Epithelial cell of proximal tubule (primary cell): ENCODE data around the gene NECTIN4. TPM values are rescaled to one million over a fixed set of nuclear protein-coding genes. Genes with fewer than 3 reads are reported as not detected.

Experiments used
- DNase-seq: peaks from one replicate; pipeline ENCODE4 v3.0.0-alpha.2; 2011; ENCODE audit warnings: low read depth
- H3K4me3 ChIP-seq: 2 replicates; pipeline ENCODE4 v1.5.1; 2011; ENCODE audit warnings: low read depth, mild to moderate bottlenecking, low read length
- CTCF ChIP-seq: conservative IDR thresholded peaks from 2 replicates; pipeline ENCODE4 v1.5.1; 2012; ENCODE audit warnings: low read depth, mild to moderate bottlenecking, low read length
- total RNA-seq: library from RNA; depleted of rRNA; stranded (reverse); fragments of >200 nt; gene quantifications from 2 replicates; pipeline ENCODE4 v1.2.3, GENCODE V29; 2015

NECTIN4 gene
- total RNA-seq, 1 donor from 2014 or later = 6.1 TPM

GRCh38 chr1:161021970-161022353, 67.4 kb downstream of the NECTIN4 start:
- no peak for TF ChIP-seq CTCF
- DNase-seq = no peak
- peak overlapping the region; percentile 81 for H3K4me3 ChIP-seq

- no peak for TF ChIP-seq CTCF
Observed at GRCh38 chr1:161021165-161021969, 68.0 kb downstream of the NECTIN4 start.

More at GRCh38 chr1:161021165-161021969, 68.0 kb downstream of the NECTIN4 start:
- H3K4me3 ChIP-seq = peak overlapping the region; percentile 81
- peak; percentile 63 for DNase-seq

Other genes with a start within 250 kb of the NECTIN4 start
- gene CD244, start 226.7 kb downstream of the NECTIN4 start, total RNA-seq = not detected in 2 replicates
- gene ITLN1, start 204.4 kb downstream of the NECTIN4 start, total RNA-seq = not detected in 2 replicates
- not detected in 2 replicates for gene ITLN2, start 134.7 kb downstream of the NECTIN4 start, total RNA-seq
- gene F11R, start 68.4 kb downstream of the NECTIN4 start, total RNA-seq = 42.2 and 57.8 TPM in 2 replicates
- gene TSTD1, start 50.6 kb downstream of the NECTIN4 start, total RNA-seq = 52.0 and 148 TPM in 2 replicates
- 37.9 and 53.7 TPM in 2 replicates for gene USF1, start 43.6 kb downstream of the NECTIN4 start, total RNA-seq
- gene ARHGAP30, start 19.7 kb downstream of the NECTIN4 start, total RNA-seq = 0.06 and 0.07 TPM in 2 replicates
- 2.6 and 6.5 TPM in 2 replicates for gene KLHDC9, start 8.8 kb upstream of the NECTIN4 start, total RNA-seq
- gene PFDN2, start 28.5 kb upstream of the NECTIN4 start, total RNA-seq = 102 and 103 TPM in 2 replicates
- 34.2 and 55.9 TPM in 2 replicates for gene NIT1, start 28.5 kb upstream of the NECTIN4 start, total RNA-seq
- 22.8 and 24.7 TPM in 2 replicates for gene DEDD, start 43.1 kb upstream of the NECTIN4 start, total RNA-seq
- 84.7 and 117 TPM in 2 replicates for gene UFC1, start 64.4 kb upstream of the NECTIN4 start, total RNA-seq
- gene USP21, start 69.9 kb upstream of the NECTIN4 start, total RNA-seq = 10.2 and 20.6 TPM in 2 replicates
- gene PPOX, start 76.9 kb upstream of the NECTIN4 start, total RNA-seq = 20.3 and 22.0 TPM in 2 replicates
- 46.2 and 50.7 TPM in 2 replicates for gene B4GALT3, start 87.9 kb upstream of the NECTIN4 start, total RNA-seq
- gene ADAMTS4, start 109.5 kb upstream of the NECTIN4 start, total RNA-seq = under 0.01 TPM in 1 of 2 replicates, not detected in the other
- 104 and 124 TPM in 2 replicates for gene NDUFS2, start 112.8 kb upstream of the NECTIN4 start, total RNA-seq
- not detected in 2 replicates for gene FCER1G, start 125.7 kb upstream of the NECTIN4 start, total RNA-seq
- not detected in 2 replicates for gene APOA2, start 134.1 kb upstream of the NECTIN4 start, total RNA-seq
- gene TOMM40L, start 136.5 kb upstream of the NECTIN4 start, total RNA-seq = 6.2 and 12.4 TPM in 2 replicates
- gene NR1I3, start 148.6 kb upstream of the NECTIN4 start, total RNA-seq = not detected in 2 replicates
- gene PCP4L1, start 169.2 kb upstream of the NECTIN4 start, total RNA-seq = 0.35 TPM in 1 of 2 replicates, not detected in the other
- 0.69 and 1.2 TPM in 2 replicates for gene MPZ, start 220.4 kb upstream of the NECTIN4 start, total RNA-seq
- 12.7 and 15.8 TPM in 2 replicates for gene SDHC, start 224.8 kb upstream of the NECTIN4 start, total RNA-seq